ENCODE data around the gene PXDN. TPM values are rescaled to one million over a fixed set of nuclear protein-coding genes. Genes with fewer than 3 reads are reported as not detected.

The PXDN gene
- total RNA-seq, 4 donors from 2014 or later = 26.6 to 254 (median 59.8) TPM

GRCh38 chr2:1696472-1696871 lies 47.8 kb downstream of the PXDN start:
- no peak for TF ChIP-seq CTCF (IDR thresholded peaks at IDR 0.05)
- no peak for TF ChIP-seq POLR2A (IDR thresholded peaks at IDR 0.05)
- Histone ChIP-seq H3K27me3 (no peaks in the 10 kb centered on the region), H3K36me3 (no peaks in the 10 kb centered on the region), H3K27ac (no peak overlapping the region), H3K4me3 (no peak overlapping the region), H3K4me1 (no peaks in the 10 kb centered on the region), H3K9me3 (no peaks in the 10 kb centered on the region)
- DNase-seq = no peak
- intact Hi-C loops (cut with DNase I; ENCODE audit: low total_unique reads) = no loop called here

GRCh38 chr2:1694371-1695271 lies 49.7 kb downstream of the PXDN start:
- no peak for TF ChIP-seq POLR2A (IDR thresholded peaks at IDR 0.05)
- TF ChIP-seq CTCF (IDR thresholded peaks at IDR 0.05) = no peak
- no peaks in the 10 kb centered on the region for H3K36me3 ChIP-seq
- no peaks in the 10 kb centered on the region for H3K27me3 ChIP-seq
- H3K4me3 ChIP-seq = no peak overlapping the region
- no peaks in the 10 kb centered on the region for H3K9me3 ChIP-seq
- H3K27ac ChIP-seq = no peak overlapping the region
- DNase-seq = no peak
- no peaks in the 10 kb centered on the region for H3K4me1 ChIP-seq
- intact Hi-C loops (cut with DNase I; ENCODE audit: low total_unique reads) = no loop called here

GRCh38 chr2:1693723-1694122 lies 50.6 kb downstream of the PXDN start:
- no peaks in the 10 kb centered on the region for H3K4me1 ChIP-seq
- no peaks in the 10 kb centered on the region for H3K9me3 ChIP-seq
- no peaks in the 10 kb centered on the region for H3K27me3 ChIP-seq
- H3K36me3 ChIP-seq = no peaks in the 10 kb centered on the region
- H3K27ac ChIP-seq = no peak overlapping the region
- intact Hi-C loops (cut with DNase I; ENCODE audit: low total_unique reads) = no loop called here
- no peak for DNase-seq
- no peak overlapping the region for H3K4me3 ChIP-seq
- TF ChIP-seq CTCF (IDR thresholded peaks at IDR 0.05) (no peak), POLR2A (IDR thresholded peaks at IDR 0.05) (no peak)

GRCh38 chr2:1692342-1692741 lies 52.0 kb downstream of the PXDN start:
- intact Hi-C loops (cut with DNase I; ENCODE audit: low total_unique reads) = no loop called here
- H3K4me3 ChIP-seq = no peak overlapping the region
- TF ChIP-seq CTCF (IDR thresholded peaks at IDR 0.05) (no peak), POLR2A (IDR thresholded peaks at IDR 0.05) (no peak)
- H3K27ac ChIP-seq = no peak overlapping the region
- H3K27me3 ChIP-seq = no peaks in the 10 kb centered on the region
- H3K4me1 ChIP-seq = no peaks in the 10 kb centered on the region
- no peak for DNase-seq
- H3K36me3 ChIP-seq = no peaks in the 10 kb centered on the region
- H3K9me3 ChIP-seq = no peaks in the 10 kb centered on the region

- Histone ChIP-seq H3K36me3 (no peaks in the 10 kb centered on the region), H3K4me3 (no peak overlapping the region), H3K27ac (no peak overlapping the region), H3K27me3 (no peaks in the 10 kb centered on the region), H3K4me1 (no peaks in the 10 kb centered on the region), H3K9me3 (no peaks in the 10 kb centered on the region)
- intact Hi-C loops (cut with DNase I; ENCODE audit: low total_unique reads) = no loop called here
- no peak for TF ChIP-seq POLR2A (IDR thresholded peaks at IDR 0.05)
- TF ChIP-seq CTCF (IDR thresholded peaks at IDR 0.05) = no peak
- no peak for DNase-seq
These were observed 52.9 kb downstream of the PXDN start for GRCh38 chr2:1691366-1691765.
